Measurements from ENCODE around the gene FAM117B.

- TF ChIP-seq CTCF (conservative IDR thresholded peaks at IDR 0.05 in 1 of 2, IDR thresholded peaks at IDR 0.05 in 1 of 2; ENCODE audit: extremely low read depth in 1 of 2, insufficient read depth in 1 of 2, low read depth in 1 of 2, low read length in 2 of 2) (no peak), EZH2 (IDR thresholded peaks at IDR 0.05; ENCODE audit: borderline replicate concordance, low read length) (no peak)
Measured at GRCh38 chr2:202763916-202764315, 129.1 kb downstream of the FAM117B start.
